Gastrocnemius medialis (tissue), 4 donors: ENCODE results near the gene MYO3B.

Source experiments
- POLR2A ChIP-seq, 2 donors: fragments of 450-650 bp; IDR thresholded peaks; one replicate each; pipeline ENCODE4 v1.6.1; 2017; ENCODE audit warnings: antibody characterized with exemption in 2 of 2, mild to moderate bottlenecking in 2 of 2, moderate library complexity in 2 of 2
- TF ChIP-seq, protein P1 (sequence below), 5 experiments: fragments of 450-650 bp in 3 of 5; fragments of 200-600 bp in 2 of 5; sonication (generic) in 2 of 5; IDR thresholded peaks in 4 of 5; conservative IDR thresholded peaks in 1 of 5; 1 replicate in 4 of 5; 2 replicates in 1 of 5; pipeline ENCODE4 v1.5.1; 2016 to 2019; ENCODE audit warnings: antibody characterized with exemption in 5 of 5, mild to moderate bottlenecking in 3 of 5, moderate library complexity in 3 of 5

- TF ChIP-seq, protein P1, sequence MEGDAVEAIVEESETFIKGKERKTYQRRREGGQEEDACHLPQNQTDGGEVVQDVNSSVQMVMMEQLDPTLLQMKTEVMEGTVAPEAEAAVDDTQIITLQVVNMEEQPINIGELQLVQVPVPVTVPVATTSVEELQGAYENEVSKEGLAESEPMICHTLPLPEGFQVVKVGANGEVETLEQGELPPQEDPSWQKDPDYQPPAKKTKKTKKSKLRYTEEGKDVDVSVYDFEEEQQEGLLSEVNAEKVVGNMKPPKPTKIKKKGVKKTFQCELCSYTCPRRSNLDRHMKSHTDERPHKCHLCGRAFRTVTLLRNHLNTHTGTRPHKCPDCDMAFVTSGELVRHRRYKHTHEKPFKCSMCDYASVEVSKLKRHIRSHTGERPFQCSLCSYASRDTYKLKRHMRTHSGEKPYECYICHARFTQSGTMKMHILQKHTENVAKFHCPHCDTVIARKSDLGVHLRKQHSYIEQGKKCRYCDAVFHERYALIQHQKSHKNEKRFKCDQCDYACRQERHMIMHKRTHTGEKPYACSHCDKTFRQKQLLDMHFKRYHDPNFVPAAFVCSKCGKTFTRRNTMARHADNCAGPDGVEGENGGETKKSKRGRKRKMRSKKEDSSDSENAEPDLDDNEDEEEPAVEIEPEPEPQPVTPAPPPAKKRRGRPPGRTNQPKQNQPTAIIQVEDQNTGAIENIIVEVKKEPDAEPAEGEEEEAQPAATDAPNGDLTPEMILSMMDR (IDR thresholded peaks at IDR 0.05 in 4 of 5, conservative IDR thresholded peaks at IDR 0.05 in 1 of 5) = no peak
- no peak for TF ChIP-seq POLR2A (IDR thresholded peaks at IDR 0.05)
Observed at GRCh38 chr2:170485254-170486026, 307.5 kb downstream of the MYO3B start.
